Daoy (cell line): ENCODE data around the gene OSBPL3. TPM values are rescaled to one million over a fixed set of nuclear protein-coding genes. Genes with fewer than 3 reads are reported as not detected.
"Not testable (repeated sequence)": the region's sequence is repeated elsewhere in the genome, so short reads cannot be mapped to it uniquely, and the experiment has no call there.

Source experiments
- DNase-seq: peaks from one replicate; pipeline ENCODE4 v3.0.0-alpha.2; 2015; ENCODE audit warnings: low read depth
- total RNA-seq: library from RNA; depleted of rRNA; stranded (reverse); fragments of >200 nt; shearing (Covaris generic); gene quantifications from 2 replicates; pipeline ENCODE4 v1.2.3, GENCODE V29; 2014

The OSBPL3 gene
- total RNA-seq, 1 experiment from 2014 or later: 18.3 TPM

- no peak for DNase-seq
Measured at GRCh38 chr7:24920451-24921361, 59.3 kb downstream of the OSBPL3 start.

- no peak for DNase-seq
Measured at GRCh38 chr7:24917510-24918239, 62.3 kb downstream of the OSBPL3 start.

- no peak for DNase-seq
Measured at GRCh38 chr7:24916463-24917040, 63.4 kb downstream of the OSBPL3 start.

GRCh38 chr7:24914465-24914859, 65.5 kb downstream of the OSBPL3 start:
- DNase-seq: no peak

- no peak for DNase-seq
Measured at GRCh38 chr7:24913801-24914464, 66.0 kb downstream of the OSBPL3 start.

- peak; percentile 48 for DNase-seq
Measured at GRCh38 chr7:24912874-24913514, 67.0 kb downstream of the OSBPL3 start.

- no peak for DNase-seq
Measured at GRCh38 chr7:24912424-24912823, 67.6 kb downstream of the OSBPL3 start.

- no peak for DNase-seq
Measured at GRCh38 chr7:24911213-24911603, 68.8 kb downstream of the OSBPL3 start.

GRCh38 chr7:24910551-24911212, 69.3 kb downstream of the OSBPL3 start:
- no peak for DNase-seq

GRCh38 chr7:24908727-24909126, 71.3 kb downstream of the OSBPL3 start:
- DNase-seq: no peak

GRCh38 chr7:24908166-24908565, 71.8 kb downstream of the OSBPL3 start:
- DNase-seq: no peak

- DNase-seq: peak; percentile 89
Measured at GRCh38 chr7:24907311-24907886, 72.6 kb downstream of the OSBPL3 start.

- DNase-seq: peak; percentile 55
Measured at GRCh38 chr7:24905996-24906770, 73.8 kb downstream of the OSBPL3 start.

- not testable (repeated sequence) for DNase-seq
Measured at GRCh38 chr7:24903992-24904391, 76.0 kb downstream of the OSBPL3 start.

- no peak for DNase-seq
Measured at GRCh38 chr7:24903559-24903958, 76.4 kb downstream of the OSBPL3 start.

- DNase-seq: no peak
Measured at GRCh38 chr7:24902931-24903330, 77.0 kb downstream of the OSBPL3 start.

- DNase-seq: no peak
Measured at GRCh38 chr7:24902276-24902675, 77.7 kb downstream of the OSBPL3 start.

- DNase-seq: no peak
Measured at GRCh38 chr7:24899905-24900304, 80.1 kb downstream of the OSBPL3 start.

GRCh38 chr7:24899161-24899560, 80.8 kb downstream of the OSBPL3 start:
- DNase-seq: no peak

- peak; percentile 64 for DNase-seq
Measured at GRCh38 chr7:24898691-24899090, 81.3 kb downstream of the OSBPL3 start.
